ENCODE data around the gene KCTD7. TPM values are rescaled to one million over a fixed set of nuclear protein-coding genes. Genes with fewer than 3 reads are reported as not detected.
"Not testable (repeated sequence)": the region's sequence is repeated elsewhere in the genome, so short reads cannot be mapped to it uniquely, and the experiment has no call there.

The KCTD7 gene
- total and polyA plus RNA-seq, 4 experiments from 2014 or later = 10.1 to 63.8 (median 39.7) TPM

DNA sequence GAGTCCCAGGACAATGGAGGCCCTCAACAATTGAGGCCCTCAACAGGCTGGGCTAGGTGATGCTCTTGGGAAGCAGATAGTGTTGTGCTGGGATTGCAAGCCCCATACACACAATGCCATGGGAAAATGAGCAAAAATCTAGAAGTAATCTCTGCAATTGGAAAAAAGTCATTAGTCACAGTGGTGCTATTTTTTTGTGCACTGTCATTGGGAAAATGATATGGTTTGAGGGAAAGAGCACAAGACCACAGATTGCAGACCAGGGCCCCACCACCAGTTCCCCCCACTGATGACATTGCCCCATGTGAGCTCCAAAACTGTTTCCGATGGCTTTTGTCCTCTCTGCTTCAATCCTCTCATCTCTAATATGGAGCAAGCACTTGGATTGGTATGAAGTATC, 1.9 kb downstream of the KCTD7 start:
- peaks cover 4 to 29% of the 10 kb centered on the region in 2 donors for H3K36me3 Mint-ChIP-seq
- H3K4me1 Mint-ChIP-seq = peaks cover 40 to 57% (median 44%) of the 10 kb centered on the region in 4 donors
- no peaks in the 10 kb centered on the region for H3K27me3 ChIP-seq (ENCODE audit: insufficient read depth, low read length)
- H3K27ac ChIP-seq (ENCODE audit: low read depth, low read length) = peak overlapping the region; percentile 21
- intact Hi-C loops (cut with micrococcal nuclease) = no loop called here
- POLR2A ChIA-PET (ENCODE audit: partially characterized antibody) = interaction anchor here (0.8 to 6.0 kb wide), 8 partner anchors 8 to 860 kb away, joined by 3 to 83 read pairs (median 3); partner anchors contain the start of genes RABGEF1 and TYW1
- H3K9me3 Mint-ChIP-seq = peaks cover 0 to 2% (median 0%) of the 10 kb centered on the region in 8 donors
- DNase-seq = no peak
- H3K4me3 Mint-ChIP-seq = peak overlapping the region; percentile 69 to 87 (median 80)
- H3K27ac Mint-ChIP-seq = peak overlapping the region; percentile 76 to 94 (median 84)
- H3K27me3 Mint-ChIP-seq = no peaks in the 10 kb centered on the region
- H3K36me3 ChIP-seq (ENCODE audit: insufficient read depth, low read length) = peaks cover 16% of the 10 kb centered on the region
- H3K4me1 ChIP-seq (ENCODE audit: insufficient read depth, low read length) = peaks cover 50% of the 10 kb centered on the region
- no peaks in the 10 kb centered on the region for H3K9me3 ChIP-seq (ENCODE audit: control insufficient read depth in 1 of 2, low read length in 2 of 2)
- no peak overlapping the region for H3K4me3 ChIP-seq (ENCODE audit: low read length in 2 of 2)
- CTCF ChIA-PET (ENCODE audit: partially characterized antibody) = interaction anchor here (3.4 kb wide), 1 partner anchor 73 kb away, joined by 10 read pairs; no protein-coding TSS in a partner anchor

DNA sequence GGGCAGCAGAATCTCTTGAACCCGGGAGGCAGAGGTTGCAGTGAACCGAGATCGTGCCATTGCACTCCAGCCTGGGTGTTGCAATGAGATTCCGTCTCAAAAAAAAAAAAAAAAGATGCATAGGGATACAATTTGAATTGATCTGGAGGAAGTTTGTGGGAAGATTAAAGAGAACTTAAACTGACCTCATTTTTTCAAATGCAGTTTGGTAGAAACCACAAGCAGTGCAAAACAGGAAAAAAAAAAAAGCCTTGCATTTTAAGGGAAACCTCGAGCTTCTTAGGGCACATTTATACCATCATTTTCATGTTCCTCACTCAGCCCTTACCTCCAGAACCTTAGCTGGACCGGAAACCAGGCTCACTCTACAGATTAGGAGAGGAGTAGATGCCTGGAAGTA, 2.8 kb downstream of the KCTD7 start:
- H3K9me3 Mint-ChIP-seq = peaks cover 0 to 2% (median 0%) of the 10 kb centered on the region in 8 donors
- Histone ChIP-seq H3K36me3 (ENCODE audit: insufficient read depth, low read length) (peaks cover 16% of the 10 kb centered on the region), H3K4me3 (ENCODE audit: low read length in 2 of 2) (peak overlapping the region; percentile 43 to 52), H3K9me3 (ENCODE audit: control insufficient read depth in 1 of 2, low read length in 2 of 2) (no peaks in the 10 kb centered on the region), H3K27ac (ENCODE audit: low read depth, low read length) (peak overlapping the region; percentile 21), H3K27me3 (ENCODE audit: insufficient read depth, low read length) (no peaks in the 10 kb centered on the region), H3K4me1 (ENCODE audit: insufficient read depth, low read length) (peaks cover 50% of the 10 kb centered on the region)
- H3K4me1 Mint-ChIP-seq = peaks cover 40 to 63% (median 44%) of the 10 kb centered on the region in 4 donors
- peak; percentile 36 to 62 (median 59) for DNase-seq
- no peaks in the 10 kb centered on the region for H3K27me3 Mint-ChIP-seq
- peak overlapping the region; percentile 69 to 87 (median 79) for H3K4me3 Mint-ChIP-seq
- intact Hi-C loops (cut with micrococcal nuclease) = no loop called here
- peaks cover 4 to 34% of the 10 kb centered on the region in 2 donors for H3K36me3 Mint-ChIP-seq
- CTCF ChIA-PET (ENCODE audit: partially characterized antibody) = interaction anchor here (0.7 to 3.4 kb wide), 3 partner anchors 50 to 74 kb away, joined by 4 to 10 read pairs (median 5); no protein-coding TSS in a partner anchor
- POLR2A ChIA-PET (ENCODE audit: partially characterized antibody) = interaction anchor here (0.7 to 6.0 kb wide), 12 partner anchors 9 to 1629 kb away, joined by 3 to 83 read pairs (median 3); partner anchors contain the start of genes RABGEF1 and TYW1
- peak overlapping the region; percentile 76 to 93 (median 85) for H3K27ac Mint-ChIP-seq

- no peaks in the 10 kb centered on the region for H3K9me3 Mint-ChIP-seq
- no peaks in the 10 kb centered on the region for H3K27me3 Mint-ChIP-seq
- H3K27ac Mint-ChIP-seq = peak overlapping the region in 5 of 7 donors; percentile 23 to 74 (median 39)
- ChIA-PET CTCF (ENCODE audit: partially characterized antibody) (no interaction called here), POLR2A (ENCODE audit: partially characterized antibody) (interaction anchor here (0.6 kb wide), 1 partner anchor 604 kb away, joined by 3 read pairs; no protein-coding TSS in a partner anchor)
- no peaks in the 10 kb centered on the region for H3K9me3 ChIP-seq (ENCODE audit: control insufficient read depth in 1 of 2, low read length in 2 of 2)
- peaks cover 20 to 62% of the 10 kb centered on the region in 2 donors for H3K36me3 Mint-ChIP-seq
- H3K4me1 Mint-ChIP-seq = peaks cover 33 to 65% (median 42%) of the 10 kb centered on the region in 4 donors
- H3K4me3 ChIP-seq (ENCODE audit: low read length in 2 of 2) = no peak overlapping the region
- no peaks in the 10 kb centered on the region for H3K27me3 ChIP-seq (ENCODE audit: insufficient read depth, low read length)
- H3K4me3 Mint-ChIP-seq = no peak overlapping the region
- DNase-seq = no peak
- peaks cover 45% of the 10 kb centered on the region for H3K4me1 ChIP-seq (ENCODE audit: insufficient read depth, low read length)
- peaks cover 41% of the 10 kb centered on the region for H3K36me3 ChIP-seq (ENCODE audit: insufficient read depth, low read length)
- no peak overlapping the region for H3K27ac ChIP-seq (ENCODE audit: low read depth, low read length)
- intact Hi-C loops (cut with micrococcal nuclease) = no loop called here
These were observed 6.1 kb downstream of the KCTD7 start for GRCh38 chr7:66634816-66635215.

DNA sequence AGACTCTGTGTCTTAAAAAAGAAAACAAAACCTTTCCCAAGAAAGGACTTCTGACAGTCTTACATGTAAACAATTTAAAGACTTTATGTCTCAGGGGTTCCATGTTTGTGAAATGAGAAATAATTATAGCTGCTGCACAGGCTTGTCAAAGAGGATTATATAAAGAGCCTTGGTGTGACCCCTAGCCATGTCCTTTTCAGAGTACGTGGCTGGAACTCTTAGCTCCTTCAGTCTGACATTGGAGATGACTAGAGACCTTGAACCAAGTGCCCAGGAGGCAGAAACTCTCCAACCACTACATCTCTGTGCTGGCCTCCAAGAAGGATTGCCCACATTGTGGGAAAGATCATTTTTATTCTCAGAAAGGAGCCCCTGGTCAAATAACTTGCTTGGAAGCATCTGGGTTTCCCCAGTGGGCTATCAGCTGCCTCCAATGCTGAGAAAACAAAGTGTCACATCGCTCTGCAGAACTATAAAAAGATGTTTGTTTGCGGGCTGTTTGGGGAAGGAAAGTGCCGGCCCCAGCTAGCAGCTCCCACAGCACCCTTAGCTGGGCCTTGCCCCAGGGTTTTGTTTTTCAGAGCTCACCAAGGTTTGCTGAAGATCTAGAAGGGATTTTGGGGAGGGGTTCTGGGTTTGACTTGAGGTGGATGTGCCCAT, 6.8 kb downstream of the KCTD7 start:
- CTCF ChIA-PET (ENCODE audit: partially characterized antibody) = interaction anchor here (1.1 kb wide), 1 partner anchor 78 kb away, joined by 3 read pairs; no protein-coding TSS in a partner anchor
- H3K27ac ChIP-seq (ENCODE audit: low read depth, low read length); H3K4me3 Mint-ChIP-seq; intact Hi-C loops (cut with micrococcal nuclease); H3K9me3 Mint-ChIP-seq; H3K27me3 Mint-ChIP-seq; POLR2A ChIA-PET (ENCODE audit: partially characterized antibody); H3K9me3 ChIP-seq (ENCODE audit: control insufficient read depth in 1 of 2, low read length in 2 of 2); DNase-seq; H3K4me3 ChIP-seq (ENCODE audit: low read length in 2 of 2); H3K27me3 ChIP-seq (ENCODE audit: insufficient read depth, low read length): not testable (repeated sequence)
- Histone ChIP-seq H3K4me1 (ENCODE audit: insufficient read depth, low read length) (peaks cover 38% of the 10 kb centered on the region), H3K36me3 (ENCODE audit: insufficient read depth, low read length) (peaks cover 47% of the 10 kb centered on the region)
- Mint-ChIP-seq H3K4me1 (peaks cover 30 to 58% (median 40%) of the 10 kb centered on the region in 4 donors), H3K27ac (peak overlapping the region in 1 of 7 donors; percentile 12), H3K36me3 (peaks cover 27 to 68% of the 10 kb centered on the region in 2 donors)

DNA sequence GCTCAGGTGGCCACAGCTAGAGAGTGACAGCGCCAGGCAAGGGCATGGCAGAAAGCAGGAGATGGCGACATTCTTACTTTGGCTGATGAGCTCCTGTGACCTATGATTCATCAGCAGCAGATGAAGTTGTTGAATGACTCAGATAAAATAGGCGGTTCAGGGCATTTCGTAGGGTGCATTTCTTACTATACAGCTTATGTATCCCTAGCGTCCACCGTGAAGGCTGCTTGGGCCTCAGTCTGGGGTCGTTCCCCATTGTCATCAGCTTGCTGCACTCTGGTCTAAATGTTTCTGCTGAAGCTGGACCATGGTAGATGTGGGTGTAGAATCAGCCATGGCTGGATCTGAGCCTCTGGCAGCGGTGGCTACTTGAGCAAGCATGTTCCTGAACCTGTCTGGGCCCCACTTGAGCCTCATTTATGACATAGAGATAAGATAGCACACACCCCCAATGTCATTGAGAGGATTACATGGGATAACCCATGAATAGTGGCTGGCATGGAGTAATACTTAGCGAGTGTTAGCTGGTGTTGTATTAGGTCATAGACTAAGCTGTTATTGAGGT, 7.4 kb downstream of the KCTD7 start:
- H3K27ac ChIP-seq (ENCODE audit: low read depth, low read length); H3K27me3 Mint-ChIP-seq; H3K4me3 Mint-ChIP-seq; H3K9me3 ChIP-seq (ENCODE audit: control insufficient read depth in 1 of 2, low read length in 2 of 2); DNase-seq; H3K9me3 Mint-ChIP-seq; POLR2A ChIA-PET (ENCODE audit: partially characterized antibody); H3K4me3 ChIP-seq (ENCODE audit: low read length in 2 of 2); intact Hi-C loops (cut with micrococcal nuclease); H3K27me3 ChIP-seq (ENCODE audit: insufficient read depth, low read length): not testable (repeated sequence)
- H3K4me1 Mint-ChIP-seq = peaks cover 24 to 52% (median 34%) of the 10 kb centered on the region in 4 donors
- peak overlapping the region in 2 of 7 donors; percentile 70 to 73 for H3K27ac Mint-ChIP-seq
- CTCF ChIA-PET (ENCODE audit: partially characterized antibody) = interaction anchor here (1.1 kb wide), 1 partner anchor 79 kb away, joined by 3 read pairs; no protein-coding TSS in a partner anchor
- Histone ChIP-seq H3K36me3 (ENCODE audit: insufficient read depth, low read length) (peaks cover 53% of the 10 kb centered on the region), H3K4me1 (ENCODE audit: insufficient read depth, low read length) (peaks cover 35% of the 10 kb centered on the region)
- H3K36me3 Mint-ChIP-seq = peaks cover 30 to 69% of the 10 kb centered on the region in 2 donors

- Mint-ChIP-seq H3K4me1 (peaks cover 15 to 46% (median 23%) of the 10 kb centered on the region in 4 donors), H3K9me3 (no peaks in the 10 kb centered on the region), H3K36me3 (peaks cover 49 to 74% of the 10 kb centered on the region in 2 donors), H3K27me3 (no peaks in the 10 kb centered on the region), H3K4me3 (no peak overlapping the region), H3K27ac (peak overlapping the region in 5 of 7 donors; percentile 32 to 63 (median 43))
- Histone ChIP-seq H3K4me1 (ENCODE audit: insufficient read depth, low read length) (peaks cover 19% of the 10 kb centered on the region), H3K27ac (ENCODE audit: low read depth, low read length) (no peak overlapping the region), H3K36me3 (ENCODE audit: insufficient read depth, low read length) (peaks cover 74% of the 10 kb centered on the region), H3K27me3 (ENCODE audit: insufficient read depth, low read length) (no peaks in the 10 kb centered on the region), H3K9me3 (ENCODE audit: control insufficient read depth in 1 of 2, low read length in 2 of 2) (no peaks in the 10 kb centered on the region), H3K4me3 (ENCODE audit: low read length in 2 of 2) (no peak overlapping the region)
- ChIA-PET CTCF (ENCODE audit: partially characterized antibody) (no interaction called here), POLR2A (ENCODE audit: partially characterized antibody) (no interaction called here)
- no peak for DNase-seq
- intact Hi-C loops (cut with micrococcal nuclease) = no loop called here
These were observed 9.8 kb downstream of the KCTD7 start for GRCh38 chr7:66638309-66639099.
